Retinal pigment epithelial cell (primary cell): ENCODE data around the gene SAT1.

ENCODE experiments used
- DNase-seq: peaks from one replicate; pipeline ENCODE4 v3.0.0-alpha.2; 2010; ENCODE audit warnings: low read depth
- H3K4me3 ChIP-seq: 2 replicates; pipeline ENCODE4 v1.5.1; 2011; ENCODE audit warnings: mild to moderate bottlenecking, low read length, control low read depth, moderate library complexity
- CTCF ChIP-seq: conservative IDR thresholded peaks from 2 replicates; pipeline ENCODE4 v1.5.1; 2011; ENCODE audit warnings: low read depth, low read length, control low read depth, inconsistent platforms

Gene SAT1

DNA sequence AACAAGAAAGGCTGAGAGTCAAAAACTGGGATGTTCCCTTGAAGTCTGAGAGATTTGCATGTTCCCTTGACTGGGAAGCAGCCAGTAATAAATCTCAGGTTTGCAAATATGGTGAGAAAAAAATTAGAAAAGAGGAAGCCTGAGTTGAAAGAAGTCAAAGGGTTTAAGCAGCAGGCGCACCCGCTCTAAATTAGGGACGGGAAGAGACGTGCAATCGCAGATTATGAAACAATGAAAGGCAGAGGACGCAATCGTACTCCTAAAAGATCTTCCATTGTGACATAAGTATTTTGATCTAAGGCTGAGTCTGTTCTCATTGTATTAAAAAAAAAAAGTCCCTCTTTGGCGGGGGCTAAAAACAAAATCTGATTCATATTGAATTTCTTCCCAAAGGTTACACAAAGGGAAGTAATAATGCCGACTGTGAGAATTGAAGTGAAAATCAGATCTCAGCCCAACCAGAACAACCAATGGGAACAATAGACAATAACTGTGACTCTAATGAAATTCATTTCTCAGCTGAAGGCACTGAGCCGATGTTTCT, 28.2 kb downstream of the SAT1 start:
- no peak overlapping the region for H3K4me3 ChIP-seq
- no peak for DNase-seq
- no peak for TF ChIP-seq CTCF

GRCh38 chrX:23811656-23812055, 28.7 kb downstream of the SAT1 start:
- no peak for DNase-seq
- H3K4me3 ChIP-seq = no peak overlapping the region
- TF ChIP-seq CTCF = no peak

DNA sequence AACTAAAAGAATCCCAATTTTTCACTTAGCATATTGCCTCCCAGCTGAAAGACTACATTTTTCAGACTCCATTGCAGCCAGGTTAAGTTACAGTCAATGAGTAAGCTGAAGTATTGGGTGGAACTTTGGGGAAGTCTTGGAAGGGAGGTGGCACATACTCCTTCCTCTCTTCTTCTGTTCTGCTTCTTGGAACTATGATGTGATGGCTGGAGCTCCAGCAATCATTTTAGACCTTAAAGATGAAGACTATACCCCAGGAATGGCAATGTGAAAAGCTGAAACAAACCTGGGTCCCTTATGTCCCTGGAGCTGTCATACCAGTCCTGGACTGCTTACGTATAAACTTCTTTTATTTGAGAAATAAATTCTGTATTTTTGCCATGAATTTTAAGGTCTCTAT, 30.8 kb downstream of the SAT1 start:
- no peak for TF ChIP-seq CTCF
- no peak for DNase-seq
- no peak overlapping the region for H3K4me3 ChIP-seq

DNA sequence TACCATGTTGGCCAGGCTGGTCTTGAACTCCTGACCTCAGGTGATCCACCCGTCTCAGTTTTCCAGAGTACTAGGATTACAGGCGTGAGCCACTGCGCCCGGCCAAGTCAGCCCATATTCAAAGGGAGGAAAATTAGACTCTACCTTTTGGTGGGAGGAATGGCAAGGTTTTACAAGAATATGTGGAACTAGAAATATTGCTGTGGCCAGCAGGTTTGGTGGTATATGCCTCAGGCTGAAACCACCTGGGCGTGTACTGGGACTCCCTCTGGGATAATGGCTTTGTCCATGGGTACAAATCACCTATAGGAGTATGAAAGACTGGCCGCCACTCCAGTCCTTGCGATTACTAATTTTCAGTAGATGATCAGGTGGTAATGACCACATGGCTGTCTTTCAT, 32.4 kb downstream of the SAT1 start:
- TF ChIP-seq CTCF = no peak
- DNase-seq = no peak
- no peak overlapping the region for H3K4me3 ChIP-seq

- H3K4me3 ChIP-seq = no peak overlapping the region
- no peak for DNase-seq
- TF ChIP-seq CTCF = no peak
Observed at GRCh38 chrX:23816179-23816578, 33.2 kb downstream of the SAT1 start.

DNA sequence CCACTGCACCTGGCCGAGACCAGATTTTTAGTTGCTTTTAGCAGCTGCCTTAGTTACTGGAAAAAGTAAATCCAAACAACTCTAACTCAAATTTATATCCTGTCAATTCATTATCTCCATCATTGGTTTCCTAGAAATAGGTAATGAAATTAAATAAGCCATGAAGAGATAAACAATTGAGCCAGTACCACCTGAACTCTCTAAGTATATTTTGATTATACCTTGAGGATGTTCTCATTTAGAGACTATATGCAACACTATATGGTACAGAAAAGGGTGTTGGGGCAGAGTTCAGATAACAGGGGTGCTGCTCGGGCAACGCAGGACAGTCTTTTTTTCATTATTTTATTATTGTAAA, 35.0 kb downstream of the SAT1 start:
- no peak overlapping the region for H3K4me3 ChIP-seq
- TF ChIP-seq CTCF = no peak
- DNase-seq = no peak

DNA sequence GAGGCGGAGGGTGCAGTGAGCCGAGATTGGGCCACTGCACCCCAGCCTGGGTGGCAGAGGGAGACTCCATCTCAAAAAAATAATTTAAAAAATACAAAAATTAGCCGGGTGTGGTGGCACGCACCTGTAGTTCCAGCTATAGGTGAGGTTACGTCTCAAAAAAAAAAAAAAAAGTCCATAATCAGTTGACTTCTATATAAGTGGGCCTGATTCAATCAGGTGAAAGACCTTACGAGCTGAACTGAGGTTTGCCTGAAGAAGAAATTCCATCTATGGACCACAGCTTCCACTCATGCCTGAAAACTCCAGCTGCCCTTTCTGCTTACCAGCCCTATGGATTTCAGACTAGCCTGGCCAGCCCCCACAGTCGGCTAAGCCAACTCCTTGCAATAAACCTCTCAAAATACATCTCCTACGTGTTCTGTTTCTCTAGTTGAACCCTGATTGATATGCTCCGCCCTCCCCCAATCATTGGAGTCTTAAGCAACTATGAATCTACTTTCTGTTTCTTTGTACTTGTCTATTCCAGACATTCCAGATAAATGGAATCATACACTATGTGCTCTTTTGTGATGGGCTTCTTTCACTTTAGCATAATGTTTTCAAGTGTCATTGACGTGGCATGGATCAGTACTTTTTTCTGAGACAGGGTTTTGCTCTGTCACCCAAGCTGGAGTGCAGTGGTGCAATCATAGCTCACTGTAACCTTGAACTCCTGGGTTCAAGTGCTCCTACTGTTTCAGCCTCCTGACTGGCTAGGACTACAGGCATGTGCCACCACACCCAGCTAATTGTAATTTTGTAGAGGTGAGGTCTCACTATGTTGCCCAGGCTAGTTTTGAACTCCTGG, 36.6 kb downstream of the SAT1 start:
- no peak overlapping the region for H3K4me3 ChIP-seq
- TF ChIP-seq CTCF = no peak
- no peak for DNase-seq
